GM12878 (cell line): ENCODE data around the gene ZNF692. TPM values are rescaled to one million over a fixed set of nuclear protein-coding genes. Genes with fewer than 3 reads are reported as not detected.
A peak's percentile ranks its signal among the peaks of the same experiment; 100 is the strongest.

Experiments used
- E4F1 ChIP-seq: fragments of 450-650 bp; IDR thresholded peaks from 2 replicates; pipeline ENCODE4 v1.6.1; 2018; ENCODE audit warnings: borderline replicate concordance, mild to moderate bottlenecking; ENCODE audit not compliant: partially characterized antibody
- FOS ChIP-seq: IDR thresholded peaks from 3 replicates; pipeline ENCODE4 v1.6.1; 2011; ENCODE audit warnings: borderline replicate concordance; ENCODE audit not compliant: insufficient read length; ENCODE audit errors: extremely low read depth
- HCFC1 ChIP-seq: fragments of 150-350 bp; IDR thresholded peaks from 2 replicates; pipeline ENCODE4 v1.6.1; 2014; ENCODE audit warnings: low read length
- HDAC2 ChIP-seq: fragments of 200-600 bp; sonication (generic); IDR thresholded peaks from 2 replicates; pipeline ENCODE4 v1.6.1; 2017
- HSF1 ChIP-seq: fragments of 150-350 bp; IDR thresholded peaks from 2 replicates; pipeline ENCODE4 v1.6.1; 2014; ENCODE audit warnings: mild to moderate bottlenecking, low read depth, low read length
- JUNB ChIP-seq: IDR thresholded peaks from 2 replicates; pipeline ENCODE4 v1.6.1; 2016; ENCODE audit warnings: antibody characterized with exemption, mild to moderate bottlenecking
- LARP7 ChIP-seq: fragments of 450-650 bp; IDR thresholded peaks from 2 replicates; pipeline ENCODE4 v1.6.1; 2017; ENCODE audit warnings: mild to moderate bottlenecking
- MYB ChIP-seq: fragments of 150-350 bp; IDR thresholded peaks from 2 replicates; pipeline ENCODE4 v1.6.1; 2014; ENCODE audit warnings: mild to moderate bottlenecking, low read depth, low read length, borderline replicate concordance
- MYC ChIP-seq: IDR thresholded peaks from 2 replicates; pipeline ENCODE4 v1.6.1; 2011; ENCODE audit warnings: mild to moderate bottlenecking, low read length, moderate library complexity, inconsistent platforms; ENCODE audit not compliant: insufficient read depth, insufficient replicate concordance, insufficient read length, severe bottlenecking
- PAX8 ChIP-seq: fragments of 450-650 bp; IDR thresholded peaks from 2 replicates; pipeline ENCODE4 v1.6.1; 2017; ENCODE audit warnings: mild to moderate bottlenecking, moderate library complexity
- RELB ChIP-seq: fragments of 450-650 bp; IDR thresholded peaks from 2 replicates; pipeline ENCODE4 v1.6.1; 2017; ENCODE audit warnings: low read depth, mild to moderate bottlenecking, moderate library complexity
- REST ChIP-seq: IDR thresholded peaks from 2 replicates; pipeline ENCODE4 v1.6.1; 2012; ENCODE audit warnings: mild to moderate bottlenecking, low read depth, low read length
- TBL1XR1 ChIP-seq: IDR thresholded peaks from 2 replicates; pipeline ENCODE4 v1.6.1; 2012; ENCODE audit warnings: low read depth, low read length, improper control_type of control experiment
- USF2 ChIP-seq: IDR thresholded peaks from 2 replicates; pipeline ENCODE4 v1.6.1; 2011; ENCODE audit warnings: low read depth, low read length, improper control_type of control experiment, borderline replicate concordance
- ZNF207 ChIP-seq: fragments of 450-650 bp; IDR thresholded peaks from 2 replicates; pipeline ENCODE4 v1.6.1; 2014; ENCODE audit warnings: antibody characterized with exemption, mild to moderate bottlenecking, borderline replicate concordance
- ZSCAN29 ChIP-seq: fragments of 450-650 bp; IDR thresholded peaks from 2 replicates; pipeline ENCODE4 v1.6.1; 2017; ENCODE audit warnings: mild to moderate bottlenecking, moderate library complexity
- polyA plus RNA-seq, 11 experiments: library from polyadenylated mRNA; depleted of rRNA in 4 of 11; unstranded in 6 of 11; stranded (reverse) in 5 of 11; fragments of >200 nt; fragmentation: Nextera tagmentation in 4 of 11; fragmentation: Illumina TruSeq in 1 of 11; extraction: Ambion mirVana in 4 of 11; extraction: Trizol in 1 of 11; gene quantifications; 1 replicate in 1 of 11; 2 replicates in 10 of 11; pipeline versions ENCODE4 v1.2.1 to v1.2.3, GENCODE V29; 2011 to 2016; ENCODE audit warnings: inconsistent platforms in 2 of 11, missing spikeins in 2 of 11, low read depth in 1 of 11
- total RNA-seq, 4 experiments: library from RNA; depleted of rRNA in 3 of 4; stranded (reverse); fragments of >200 nt in 3 of 4; fragmentation: Illumina TruSeq in 1 of 4; extraction: Trizol in 1 of 4; gene quantifications; 2 replicates each; pipeline versions ENCODE4 v1.2.1 to v1.2.3, GENCODE V29; 2013 to 2021

ZNF692 gene
- total and polyA plus RNA-seq, 10 of the 15 experiments (the other 5 are each of a cell fraction or from before 2014, with no cell fraction given): 5.3 to 76.6 (median 36.9) TPM

GRCh38 chr1:248837781-248838356 is 21.0 kb downstream of the ZNF692 start, which contains the start of gene ZNF672 (continued):
- TF ChIP-seq REST (no peak), ZSCAN29 (no peak), JUNB (no peak), USF2 (no peak), FOS (peak; percentile 29), MYC (no peak), HSF1 (no peak), ZNF207 (no peak), HDAC2 (no peak), HCFC1 (no peak), RELB (no peak), MYB (no peak), LARP7 (no peak; the same call in 1 of the 2 replicates), PAX8 (no peak), E4F1 (no peak), TBL1XR1 (no peak)
